Measurements from ENCODE around the gene KCP.

DNA sequence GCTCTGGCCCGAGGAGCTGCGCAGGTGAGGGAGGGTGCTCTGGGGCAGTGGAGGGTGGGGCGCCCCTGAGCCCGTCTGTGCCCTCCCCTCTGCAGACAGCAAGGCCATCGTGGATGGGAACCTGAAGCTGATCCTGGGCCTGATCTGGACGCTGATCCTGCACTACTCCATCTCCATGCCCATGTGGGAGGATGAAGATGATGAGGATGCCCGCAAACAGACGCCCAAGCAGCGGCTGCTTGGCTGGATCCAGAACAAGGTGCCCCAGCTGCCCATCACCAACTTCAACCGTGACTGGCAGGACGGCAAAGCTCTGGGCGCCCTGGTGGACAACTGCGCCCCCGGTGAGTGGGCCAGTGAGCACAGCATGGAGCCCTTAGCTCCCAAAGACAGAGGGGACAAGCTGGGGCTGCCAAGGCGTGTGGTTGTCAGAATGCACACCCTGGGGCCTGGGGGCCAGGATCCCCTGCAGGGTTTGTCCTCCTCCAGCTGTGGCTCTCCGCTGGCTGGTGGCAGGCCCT is 75.2 kb downstream of the KCP start:
- TF ChIP-seq, protein P1, sequence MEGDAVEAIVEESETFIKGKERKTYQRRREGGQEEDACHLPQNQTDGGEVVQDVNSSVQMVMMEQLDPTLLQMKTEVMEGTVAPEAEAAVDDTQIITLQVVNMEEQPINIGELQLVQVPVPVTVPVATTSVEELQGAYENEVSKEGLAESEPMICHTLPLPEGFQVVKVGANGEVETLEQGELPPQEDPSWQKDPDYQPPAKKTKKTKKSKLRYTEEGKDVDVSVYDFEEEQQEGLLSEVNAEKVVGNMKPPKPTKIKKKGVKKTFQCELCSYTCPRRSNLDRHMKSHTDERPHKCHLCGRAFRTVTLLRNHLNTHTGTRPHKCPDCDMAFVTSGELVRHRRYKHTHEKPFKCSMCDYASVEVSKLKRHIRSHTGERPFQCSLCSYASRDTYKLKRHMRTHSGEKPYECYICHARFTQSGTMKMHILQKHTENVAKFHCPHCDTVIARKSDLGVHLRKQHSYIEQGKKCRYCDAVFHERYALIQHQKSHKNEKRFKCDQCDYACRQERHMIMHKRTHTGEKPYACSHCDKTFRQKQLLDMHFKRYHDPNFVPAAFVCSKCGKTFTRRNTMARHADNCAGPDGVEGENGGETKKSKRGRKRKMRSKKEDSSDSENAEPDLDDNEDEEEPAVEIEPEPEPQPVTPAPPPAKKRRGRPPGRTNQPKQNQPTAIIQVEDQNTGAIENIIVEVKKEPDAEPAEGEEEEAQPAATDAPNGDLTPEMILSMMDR (conservative IDR thresholded peaks at IDR 0.05) = no peak
- no peak for TF ChIP-seq EZH2 (IDR thresholded peaks at IDR 0.05; ENCODE audit: low read depth)

All from PC-9 (cell line).